Heart left ventricle (tissue), 13 donors: Measurements from ENCODE around the gene OR52E8.

Experiments used
- POLR2A ChIP-seq, 2 donors: fragments of 450-650 bp; IDR thresholded peaks; one replicate each; pipeline ENCODE4 v1.6.1; 2017; ENCODE audit warnings: antibody characterized with exemption in 2 of 2, mild to moderate bottlenecking in 2 of 2, moderate library complexity in 2 of 2
- TF ChIP-seq, protein P1 (sequence below), 12 donors: fragments of 200-600 bp; sonication (generic) in 4 of 12; IDR thresholded peaks; one replicate each; pipeline versions ENCODE4 v1.5.0 to v1.8.0; 2018 to 2022; ENCODE audit warnings: antibody characterized with exemption in 12 of 12, mild to moderate bottlenecking in 5 of 12
- donor health status: ischemic (EF 13 %, LVEDD 7.1; RV severe dilation, severe dysfunction).
- donor health status: DM: no; HTN: yes; CAD: no.
- donor health status: DM: no; HTN: no; CAD: no.
- donor health status: ischemic (EF 25% LVEDD 6.9; RV normal size, moderate dysfunction).
- donor health status: ischemic (EF 25% LVEDD 5.7; RV mildly dilated, moderate dysfunction).
- donor health status: ischemic (EF 35%, LVEDD 5.7; RV mildly dilated, moderate dysfunction).
- donor health status: nonischemic (EF 11% LVEDD 7.7; RV severe dilation, severe dysfunction).
- donor health status: DM: yes; HTN: yes; CAD: no.
- donor health status: PGD.
- donor health status: ischemic (EF 29% LVEDD 5.4; RV normal size, mild dysfunction).
- donor health status: nonischemic (EF 23%, LVEDD 6.1; RV moderate dilation, normal function).

- TF ChIP-seq, protein P1, sequence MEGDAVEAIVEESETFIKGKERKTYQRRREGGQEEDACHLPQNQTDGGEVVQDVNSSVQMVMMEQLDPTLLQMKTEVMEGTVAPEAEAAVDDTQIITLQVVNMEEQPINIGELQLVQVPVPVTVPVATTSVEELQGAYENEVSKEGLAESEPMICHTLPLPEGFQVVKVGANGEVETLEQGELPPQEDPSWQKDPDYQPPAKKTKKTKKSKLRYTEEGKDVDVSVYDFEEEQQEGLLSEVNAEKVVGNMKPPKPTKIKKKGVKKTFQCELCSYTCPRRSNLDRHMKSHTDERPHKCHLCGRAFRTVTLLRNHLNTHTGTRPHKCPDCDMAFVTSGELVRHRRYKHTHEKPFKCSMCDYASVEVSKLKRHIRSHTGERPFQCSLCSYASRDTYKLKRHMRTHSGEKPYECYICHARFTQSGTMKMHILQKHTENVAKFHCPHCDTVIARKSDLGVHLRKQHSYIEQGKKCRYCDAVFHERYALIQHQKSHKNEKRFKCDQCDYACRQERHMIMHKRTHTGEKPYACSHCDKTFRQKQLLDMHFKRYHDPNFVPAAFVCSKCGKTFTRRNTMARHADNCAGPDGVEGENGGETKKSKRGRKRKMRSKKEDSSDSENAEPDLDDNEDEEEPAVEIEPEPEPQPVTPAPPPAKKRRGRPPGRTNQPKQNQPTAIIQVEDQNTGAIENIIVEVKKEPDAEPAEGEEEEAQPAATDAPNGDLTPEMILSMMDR (IDR thresholded peaks at IDR 0.05), result no peak
- no peak for TF ChIP-seq POLR2A (IDR thresholded peaks at IDR 0.05)
Measured at GRCh38 chr11:5857590-5857989, at the start of gene OR52E8.
